Hematopoietic multipotent progenitor cell treated with erythropoietin and hydrocortisone succinate and interleukin-3 and kit ligand, for 4 days (in vitro differentiated cells): ENCODE data around the gene SIX1.

ENCODE experiments used
- DNase-seq: peaks from one replicate; pipeline ENCODE4 v3.0.0-alpha.2; 2015

The SIX1 gene

DNA sequence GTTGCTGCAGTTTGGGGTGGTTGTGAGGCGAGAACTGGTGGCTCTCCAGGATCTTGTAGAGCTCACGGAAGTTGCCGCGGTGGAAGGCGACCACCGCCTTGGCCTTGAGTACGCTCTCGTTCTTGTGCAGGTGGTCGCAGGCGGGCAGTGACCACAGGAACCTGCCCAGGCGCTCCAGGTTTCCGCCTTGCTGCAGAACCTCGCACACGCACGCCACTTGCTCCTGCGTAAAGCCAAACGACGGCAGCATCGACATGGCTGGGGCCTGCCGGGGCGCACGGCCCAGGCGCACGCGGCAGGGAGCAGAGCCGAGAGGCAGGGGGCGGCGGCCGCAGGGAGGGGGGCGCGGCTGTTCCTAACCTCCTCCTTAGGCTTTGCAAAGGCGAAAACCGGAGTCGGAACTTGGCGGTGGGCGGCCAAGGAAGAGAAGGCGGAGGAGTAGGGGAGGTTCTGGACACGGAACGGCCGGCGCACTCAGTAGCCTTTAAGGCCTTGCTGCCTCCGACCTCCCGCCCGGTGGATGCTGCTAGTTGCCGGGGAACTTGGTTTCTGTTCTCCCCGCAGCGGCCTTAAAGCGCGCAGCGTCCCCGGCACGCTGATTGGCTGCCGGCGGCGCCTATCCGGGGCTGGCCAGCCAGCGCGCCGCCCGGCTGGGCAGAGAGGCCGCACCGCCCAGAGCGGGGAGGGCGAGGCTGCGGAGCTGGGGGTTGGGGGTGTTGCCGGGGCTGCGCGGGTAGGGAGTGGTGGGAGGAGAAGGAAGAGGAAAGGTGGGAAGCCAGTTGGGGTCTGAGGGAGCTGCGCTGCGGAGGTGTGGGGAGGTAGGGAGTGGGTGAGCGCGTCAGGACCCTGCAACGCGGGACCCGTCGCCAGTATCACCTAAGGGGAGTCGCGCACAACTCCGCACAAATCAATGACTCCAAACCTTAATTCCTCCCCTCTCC is at the start of gene SIX1:
SIX1 (minus strand) TSS at position 544 of the 941 bp plus-strand sequence; CDS start at position 256, 288 bp downstream.
- peak; percentile 73 for DNase-seq

DNA sequence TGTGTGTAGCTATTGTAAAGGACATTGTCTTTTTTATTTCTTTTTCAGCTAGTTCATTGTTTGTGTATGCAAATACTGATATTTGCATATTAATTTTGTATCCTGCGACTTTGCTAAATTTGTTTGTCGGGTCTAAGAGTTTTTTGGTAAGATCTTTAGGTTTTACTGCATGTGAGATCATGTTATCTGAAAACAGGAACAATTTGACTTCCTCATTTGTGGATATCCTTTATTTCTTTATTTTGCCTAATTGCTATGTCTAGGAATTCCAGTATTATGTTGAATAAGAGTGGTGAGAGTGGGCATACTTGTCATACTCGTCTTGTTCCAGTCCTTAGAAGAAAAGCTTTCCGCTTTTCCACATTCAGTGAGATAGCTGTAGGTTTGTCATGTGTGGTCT is 46.0 kb upstream of the SIX1 start:
- no peak for DNase-seq

DNA sequence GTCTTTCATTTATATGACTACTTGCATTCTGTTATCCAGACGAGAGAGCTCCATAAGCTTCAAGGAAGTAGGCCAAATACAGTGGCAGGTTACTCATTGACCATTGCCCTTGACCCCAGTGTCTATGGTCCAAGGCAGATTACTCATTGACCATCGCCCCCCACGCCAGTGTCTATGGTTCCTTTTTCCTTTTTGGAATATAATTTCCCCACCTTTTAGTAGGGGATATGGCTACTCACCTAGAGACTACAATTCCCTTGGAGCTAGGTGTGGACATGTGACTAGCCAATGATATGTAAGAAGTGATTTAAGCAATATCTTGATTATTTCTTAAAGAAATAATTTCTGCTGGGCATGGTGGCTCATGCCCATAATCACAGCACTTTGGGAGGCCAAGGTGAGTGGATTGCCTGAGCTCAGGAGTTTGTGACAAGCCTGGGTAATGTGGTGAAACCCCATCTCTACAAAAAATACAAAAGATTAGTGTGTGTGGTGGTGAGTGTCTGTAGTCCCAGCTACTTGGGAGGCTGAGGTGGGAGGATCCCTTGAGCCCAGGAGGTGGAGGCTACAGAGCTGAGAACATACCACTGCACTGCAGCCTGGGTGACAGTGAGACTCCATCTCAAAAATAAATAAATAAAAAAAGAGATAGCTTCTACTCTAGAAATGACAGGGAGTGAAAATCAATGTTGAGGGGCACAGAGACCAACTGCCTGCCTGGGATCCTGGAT is 42.3 kb upstream of the SIX1 start:
- no peak for DNase-seq

DNA sequence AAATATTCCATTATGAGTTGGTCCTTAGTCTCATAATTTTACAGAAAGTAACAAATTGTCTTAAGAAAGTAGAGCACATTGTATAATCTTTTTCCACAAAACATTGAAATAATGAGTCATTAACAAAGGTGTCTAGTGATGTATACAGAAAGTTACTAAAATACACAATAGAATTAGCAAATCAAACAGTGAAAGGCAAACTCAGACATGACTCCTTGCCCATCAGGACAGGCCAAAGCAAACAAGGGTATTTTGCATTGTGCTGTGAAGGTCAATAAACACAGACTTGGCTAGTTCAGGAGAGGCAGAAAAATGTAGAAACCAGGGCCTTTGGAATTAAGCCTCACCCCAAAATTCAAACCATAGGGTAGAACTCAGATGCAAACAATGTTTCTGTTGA is 37.6 kb upstream of the SIX1 start:
- no peak for DNase-seq

DNA sequence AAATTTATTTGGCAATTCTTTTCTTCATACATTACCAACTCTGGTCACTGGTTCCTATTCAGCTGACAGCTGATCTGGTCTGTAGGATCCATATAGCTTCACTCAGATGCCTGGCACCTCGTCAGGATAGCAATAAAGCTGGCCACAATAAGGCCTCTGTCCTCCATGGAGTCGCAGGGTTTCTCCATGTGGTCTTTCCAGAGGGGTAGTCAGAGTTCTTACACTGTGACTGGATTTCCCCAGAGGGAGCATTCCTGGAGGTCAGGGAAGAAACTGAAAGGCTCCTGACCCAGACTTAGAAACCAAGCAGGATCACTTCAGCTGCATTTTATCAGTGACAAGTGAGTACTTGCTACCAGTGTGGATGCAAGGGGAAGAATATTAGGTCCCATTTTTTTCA is 34.9 kb upstream of the SIX1 start:
- no peak for DNase-seq

DNA sequence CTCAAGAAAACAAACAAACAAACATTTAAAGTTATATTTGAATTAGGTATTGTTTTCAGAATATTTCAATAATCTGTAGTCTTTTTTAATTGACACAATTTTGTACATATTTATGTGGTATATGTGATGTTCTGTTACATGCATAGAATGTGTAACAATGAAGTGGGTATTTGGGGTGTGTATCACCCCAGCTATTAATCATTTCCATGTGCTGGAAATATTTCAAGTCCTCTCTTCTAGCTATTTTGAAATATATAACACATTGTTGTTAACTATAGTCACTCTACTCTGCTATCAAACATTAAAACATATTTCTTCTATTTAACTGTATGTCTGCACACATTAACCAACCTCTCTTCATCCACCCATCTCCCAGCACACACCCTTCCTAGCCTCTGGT is 32.0 kb upstream of the SIX1 start:
- DNase-seq, result no peak

DNA sequence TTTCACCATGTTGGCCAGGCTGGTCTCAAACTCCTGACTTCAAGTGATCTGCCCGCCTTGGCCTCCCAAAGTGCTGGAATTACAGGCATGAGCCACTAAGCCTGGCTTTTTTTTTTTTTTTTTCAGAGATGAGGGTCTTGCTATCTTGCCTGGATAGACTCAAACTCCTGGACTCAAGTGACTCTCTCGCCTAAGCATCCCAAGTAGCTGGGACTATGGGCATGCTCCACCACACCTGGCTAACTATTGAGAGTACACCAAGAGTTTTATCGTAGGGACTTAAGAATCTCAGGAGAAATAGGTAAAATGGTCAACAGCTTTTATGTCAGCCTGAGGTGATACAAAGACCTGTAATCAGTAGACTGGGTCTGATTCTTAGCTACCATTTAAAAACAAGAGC is 31.2 kb upstream of the SIX1 start:
- DNase-seq, result no peak

DNA sequence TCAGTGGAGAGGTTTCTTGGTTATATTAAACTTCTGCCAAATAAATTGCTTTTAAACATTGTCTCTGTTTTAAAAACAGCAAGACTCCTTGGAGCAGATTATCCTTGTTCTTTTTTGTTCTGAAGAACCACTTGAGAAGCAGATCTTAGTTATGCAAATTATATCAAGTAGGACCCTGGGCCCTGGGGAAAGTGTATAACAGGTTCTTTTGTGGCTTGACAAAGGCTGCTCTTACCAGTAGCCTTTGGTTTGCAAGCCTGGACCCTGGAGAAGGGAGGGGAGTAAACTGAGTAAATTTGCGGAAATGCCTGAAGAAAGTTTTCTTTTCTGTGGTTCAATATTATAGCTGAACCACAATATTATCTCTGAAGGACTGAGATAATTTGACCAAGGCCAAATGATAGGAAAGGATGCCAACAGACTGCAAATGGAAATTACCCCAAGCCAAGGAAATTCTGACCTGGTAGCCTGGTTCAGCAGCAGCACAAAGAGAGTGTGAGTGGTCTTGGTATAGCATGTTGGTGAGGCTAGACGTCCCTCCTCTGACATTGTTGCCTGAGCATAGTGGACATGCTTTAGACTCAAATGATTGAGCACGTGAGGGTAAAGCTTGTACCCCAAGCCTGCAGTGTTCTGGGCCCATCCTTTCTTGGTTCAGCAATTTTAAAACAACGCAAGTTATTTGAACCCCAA is 30.4 kb upstream of the SIX1 start:
- no peak for DNase-seq

DNA sequence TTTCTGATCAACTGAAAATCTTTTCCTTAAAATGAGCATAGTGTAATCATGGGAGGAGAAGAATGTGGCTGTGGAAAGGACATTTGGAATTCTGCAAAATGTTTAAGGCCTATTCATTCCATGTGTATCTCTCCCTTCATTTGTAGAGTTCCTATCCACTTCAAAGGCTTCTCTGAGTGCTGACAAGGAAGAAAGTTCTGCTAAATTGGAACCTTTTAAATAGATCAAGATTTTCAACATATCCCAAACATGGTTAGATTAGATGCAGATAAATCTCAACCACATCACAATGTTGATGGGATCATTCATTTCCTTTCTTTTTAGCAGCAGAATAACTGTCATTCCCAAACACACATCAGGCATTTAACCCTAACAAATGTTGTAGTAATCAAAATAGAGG is 28.4 kb upstream of the SIX1 start:
- DNase-seq, result no peak

DNA sequence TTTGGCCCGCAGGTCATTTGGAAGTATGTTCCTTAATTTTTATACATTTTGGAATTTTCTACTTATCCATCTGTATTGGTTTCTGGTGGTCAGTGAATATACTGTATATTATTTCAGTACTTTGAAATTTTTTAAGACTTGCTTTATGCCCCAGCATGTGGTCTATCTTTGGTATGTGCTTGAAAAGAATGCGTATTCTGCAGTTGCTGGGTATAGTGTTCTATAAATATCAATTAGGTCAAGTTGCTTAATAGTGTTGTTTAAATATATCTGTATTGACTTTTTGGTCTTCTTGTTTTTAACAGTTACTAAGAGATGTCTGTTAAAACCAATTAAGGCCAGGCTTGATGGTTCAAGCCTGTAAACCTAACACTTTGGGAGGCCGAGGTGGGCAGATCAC is 21.7 kb upstream of the SIX1 start:
- no peak for DNase-seq

DNA sequence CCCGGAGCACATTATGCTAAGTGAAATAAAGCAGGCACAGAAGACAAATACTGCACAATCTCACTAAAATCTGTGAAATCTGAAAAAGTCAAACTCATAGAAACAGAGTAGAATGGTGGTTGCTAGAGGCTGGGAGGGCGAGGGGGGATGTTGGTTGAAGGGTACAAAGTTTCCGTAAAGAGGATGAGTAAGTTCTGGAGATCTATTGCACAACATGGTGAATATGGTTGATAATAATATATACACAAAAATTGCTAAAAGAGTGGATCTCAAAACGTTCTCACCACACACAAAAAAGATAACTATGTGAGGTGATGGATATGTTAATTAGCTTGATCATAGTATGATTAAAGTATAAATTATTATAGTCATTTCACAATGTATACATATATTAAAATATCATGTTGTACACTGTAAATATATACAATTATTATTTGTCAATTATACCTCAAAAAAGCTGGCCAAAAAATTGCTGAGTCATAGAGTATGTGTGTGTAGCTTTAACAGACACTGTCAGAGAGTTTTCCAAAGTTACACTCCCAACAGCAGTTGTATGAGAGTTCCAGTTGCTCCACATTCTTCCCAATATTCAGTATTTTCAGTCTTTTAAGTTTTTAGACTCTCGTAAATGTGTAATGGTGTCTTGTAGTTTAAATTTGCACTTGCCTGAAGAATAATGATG is 19.3 kb upstream of the SIX1 start:
- no peak for DNase-seq

DNA sequence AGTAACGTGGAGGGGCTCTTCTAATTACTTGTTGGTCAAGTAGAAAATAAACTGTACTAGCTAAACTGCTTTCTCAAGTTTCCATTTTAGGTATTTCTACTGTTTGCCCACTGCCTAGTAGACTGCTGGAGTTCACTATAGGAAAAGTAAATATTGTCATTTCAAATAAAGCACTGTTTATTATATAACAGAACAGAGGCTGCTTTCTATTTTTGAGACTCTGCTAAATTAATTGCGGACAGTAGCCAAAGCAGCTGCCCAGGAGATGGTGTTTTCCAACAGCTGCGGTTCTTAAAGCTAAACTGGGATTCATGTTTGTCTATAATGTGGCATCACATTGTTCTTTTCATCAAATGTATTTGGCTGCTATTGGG is 15.9 kb upstream of the SIX1 start:
- no peak for DNase-seq

DNA sequence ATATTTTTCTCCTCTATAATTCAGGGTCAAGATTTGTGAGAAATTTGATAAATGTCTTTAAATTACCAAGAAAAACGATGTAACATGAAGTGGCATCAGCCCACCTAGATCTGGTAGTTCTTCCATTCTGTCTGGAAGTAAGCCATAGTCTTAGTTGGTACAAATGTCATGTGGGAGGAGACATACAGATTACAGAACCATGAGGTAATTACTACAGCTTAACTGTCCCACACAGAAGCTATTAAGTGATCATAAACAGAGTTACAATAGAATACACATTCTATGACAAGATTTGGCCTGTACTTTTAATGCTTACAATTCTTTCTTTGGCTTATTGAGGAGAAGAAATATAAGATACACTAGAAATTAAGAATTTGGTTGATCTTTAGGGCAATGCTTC is 13.7 kb upstream of the SIX1 start:
- DNase-seq, result no peak

DNA sequence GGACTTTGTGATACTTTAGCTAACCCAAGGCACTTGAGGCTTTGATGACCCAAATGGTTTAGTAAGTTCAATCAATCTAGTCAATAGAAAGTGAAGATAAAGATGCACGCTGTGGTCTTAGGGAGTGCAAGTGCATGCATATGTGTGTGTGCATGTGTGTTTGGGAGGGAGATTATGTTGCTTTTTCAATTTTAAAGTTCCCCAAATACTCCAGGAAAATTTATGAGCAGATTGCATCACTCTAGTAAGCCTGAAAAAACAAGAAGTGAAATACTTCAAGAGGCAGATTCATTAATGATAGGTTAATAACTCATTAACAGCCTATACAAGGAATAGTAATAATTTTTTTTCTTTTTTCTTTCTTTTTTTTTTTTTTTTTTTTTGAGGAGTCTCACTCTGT is 12.4 kb upstream of the SIX1 start:
- no peak for DNase-seq

DNA sequence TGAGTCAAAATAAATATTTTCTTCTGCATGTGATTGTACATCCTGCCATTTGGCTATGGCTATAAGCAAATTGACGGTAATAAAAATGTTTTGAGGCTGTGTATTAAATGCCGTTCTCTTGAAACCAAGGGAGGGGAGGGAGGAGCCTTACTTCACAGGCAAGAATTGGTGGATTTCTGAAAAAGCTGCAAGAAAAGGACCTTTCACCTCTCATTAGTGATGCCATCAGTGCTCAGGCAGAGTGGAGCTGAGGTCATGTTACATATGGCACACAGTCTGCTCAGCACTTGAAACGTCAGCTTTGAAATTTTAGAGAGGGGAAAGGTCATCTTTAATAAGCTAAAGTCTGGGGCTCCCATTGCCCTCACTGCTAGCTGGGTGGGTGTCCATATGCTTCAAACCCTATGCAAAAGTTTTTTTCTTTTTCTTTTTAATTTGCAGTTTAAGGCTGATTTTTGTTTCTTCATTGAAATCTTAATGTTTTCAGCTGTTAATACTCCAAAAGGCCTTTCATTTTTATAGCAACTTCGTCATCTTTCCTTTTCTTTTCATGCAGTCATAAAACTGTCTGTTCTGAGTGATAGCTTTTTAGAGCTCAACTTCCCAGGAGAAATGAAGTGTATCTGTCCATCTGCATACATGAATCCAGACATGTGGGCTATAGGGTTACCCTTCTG is 9.8 kb upstream of the SIX1 start:
- no peak for DNase-seq

DNA sequence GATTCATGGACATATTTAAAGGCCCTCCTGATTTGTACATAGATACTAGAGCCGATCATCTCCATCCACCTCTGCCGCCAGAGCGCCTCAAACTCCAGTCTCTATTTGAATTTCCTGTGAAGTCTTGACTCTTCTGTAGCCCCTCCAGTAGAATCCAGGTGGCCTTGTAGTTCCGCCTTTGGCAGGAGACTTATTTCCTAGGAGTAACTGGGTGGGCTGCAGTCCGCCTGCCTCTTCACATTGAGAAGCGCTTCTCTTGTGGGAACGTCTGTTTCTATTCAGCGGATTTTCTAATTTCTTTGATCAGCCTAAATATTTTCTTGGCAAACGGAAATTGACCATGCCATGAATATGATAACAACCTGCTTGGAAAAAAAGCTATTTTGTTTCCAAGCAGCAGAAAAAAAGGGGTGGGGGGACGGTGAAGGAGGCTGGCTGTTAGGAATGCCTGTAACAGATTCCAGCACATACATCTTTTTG is 9.0 kb upstream of the SIX1 start:
- no peak for DNase-seq

DNA sequence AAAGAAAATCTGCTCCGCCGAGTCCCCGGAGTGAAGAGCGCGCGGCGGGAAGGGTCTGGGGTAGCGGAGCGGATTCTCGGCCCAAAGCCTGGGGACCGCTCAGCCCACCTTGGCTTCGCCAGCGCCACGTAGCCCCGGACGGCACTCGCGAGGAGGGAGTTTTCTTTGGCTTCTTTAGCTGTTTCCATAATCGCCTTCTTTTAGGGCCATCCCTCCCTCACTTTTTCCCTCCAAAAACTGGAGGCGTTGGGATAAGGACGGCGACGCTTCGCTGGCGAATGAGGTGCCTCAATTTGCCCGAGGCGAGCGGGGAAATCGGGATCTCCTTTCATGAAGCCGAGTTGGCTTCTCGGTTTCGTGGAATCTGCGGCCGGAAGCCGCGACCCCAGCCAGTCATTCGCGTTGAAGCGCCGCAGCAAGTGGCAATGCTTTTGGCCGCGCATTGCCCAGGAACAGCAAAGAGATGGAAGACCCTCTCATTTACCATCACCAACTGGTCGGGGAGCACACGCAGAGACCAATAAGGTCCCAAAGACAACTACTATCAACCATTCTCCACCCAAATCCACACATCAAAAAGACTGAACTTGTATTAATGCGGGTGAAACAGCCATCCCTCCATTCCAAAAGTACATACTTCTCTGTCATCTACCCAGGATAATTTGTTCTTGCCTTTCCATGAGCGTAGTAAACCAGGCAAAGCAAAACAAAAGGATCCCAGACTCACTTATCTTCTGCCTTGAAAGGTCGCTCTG is 8.4 kb upstream of the SIX1 start:
- no peak for DNase-seq

DNA sequence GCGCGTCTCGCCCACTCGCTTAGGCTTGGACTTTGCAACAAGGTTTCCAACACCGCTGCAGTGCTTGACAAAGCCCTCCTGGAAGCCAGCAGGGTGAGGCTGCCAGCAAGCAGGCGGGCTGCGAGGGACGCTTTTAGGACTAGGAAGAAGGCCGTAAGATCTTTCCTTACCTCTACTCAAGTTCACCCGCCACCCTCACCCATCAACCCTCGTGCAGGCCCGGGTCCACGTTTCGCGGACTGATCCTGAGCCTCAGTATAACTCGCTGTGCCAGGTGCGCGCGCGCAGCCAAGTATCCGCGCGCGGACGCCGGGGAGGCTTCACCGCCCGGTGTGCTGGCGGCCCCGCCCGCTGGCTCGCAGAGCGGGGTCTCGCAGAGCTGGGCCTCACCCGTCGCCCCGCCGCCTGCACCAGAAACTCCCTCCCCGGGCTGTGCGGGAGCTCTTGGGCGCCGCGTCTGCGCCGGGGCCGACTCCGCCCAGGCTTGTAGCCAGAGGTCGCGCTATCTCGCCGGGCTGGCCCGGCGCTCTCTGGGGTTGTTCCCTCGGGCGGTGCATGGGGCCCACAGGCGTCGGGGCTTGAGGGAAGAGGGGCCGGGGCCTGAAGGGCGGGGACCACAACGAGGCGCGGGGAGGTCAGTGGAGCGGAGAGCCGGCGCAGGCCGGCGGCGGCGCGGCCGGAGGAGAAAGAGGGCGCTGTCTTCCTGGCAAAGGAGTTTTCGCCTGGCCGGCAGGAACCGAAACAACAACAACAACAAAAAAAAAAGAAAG is 7.6 kb upstream of the SIX1 start:
- peak; percentile 64 for DNase-seq

DNA sequence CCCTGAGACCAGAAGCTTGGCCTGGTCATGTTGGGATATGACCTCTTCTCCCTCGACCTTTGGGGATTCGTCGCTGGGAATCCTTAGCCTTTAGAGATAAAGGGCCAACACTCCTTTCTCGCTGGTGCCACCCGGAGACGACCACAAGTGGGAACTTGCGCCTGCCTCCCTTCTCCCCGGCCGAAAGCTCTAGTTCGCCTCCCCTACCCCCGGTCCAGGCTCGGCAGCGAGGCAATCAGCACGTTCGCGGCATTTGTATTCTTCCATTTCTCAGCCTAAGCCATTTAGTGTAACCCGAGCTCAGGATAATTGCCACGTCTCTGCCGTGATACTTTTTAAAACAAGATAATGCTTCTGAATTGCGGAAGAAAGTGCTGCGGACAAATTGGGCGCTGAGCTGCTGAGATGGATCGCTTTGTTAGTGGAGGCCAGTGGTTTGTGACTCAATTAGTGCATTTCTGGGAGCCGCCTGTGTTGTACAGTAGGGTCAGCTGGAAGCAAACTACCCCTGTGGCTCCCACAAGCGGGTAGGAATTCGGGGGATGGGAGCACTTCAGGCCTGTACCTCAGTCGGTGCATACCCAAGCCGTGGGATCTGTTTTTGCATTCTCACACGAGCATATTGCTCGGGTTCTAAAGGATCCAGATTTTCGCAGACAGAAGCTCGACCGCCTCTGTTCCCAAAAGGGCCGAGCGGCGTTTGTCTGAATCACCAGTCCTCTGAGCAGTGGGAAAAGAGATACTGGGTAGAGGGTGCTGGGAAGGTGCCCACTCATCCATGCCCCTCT is 6.8 kb upstream of the SIX1 start:
- no peak for DNase-seq
